OCI-LY3 (cell line): ENCODE data around the gene DYRK3.

Experiments used
- EZH2phosphoT487 ChIP-seq: fragments of 200-600 bp; shearing (Covaris generic); IDR thresholded peaks from 2 replicates; pipeline ENCODE4 v1.6.1; 2018; ENCODE audit warnings: antibody characterized with exemption, mixed run types, low read depth
- TF ChIP-seq, protein P1 (sequence below): fragments of 200-600, 300-600 bp; sonication (generic); IDR thresholded peaks from 2 replicates; pipeline ENCODE4 v1.5.1; 2014; ENCODE audit warnings: antibody characterized with exemption, low read length, low read depth

GRCh38 chr1:206651958-206652890 is 16.9 kb downstream of the DYRK3 start:
- TF ChIP-seq, protein P1, sequence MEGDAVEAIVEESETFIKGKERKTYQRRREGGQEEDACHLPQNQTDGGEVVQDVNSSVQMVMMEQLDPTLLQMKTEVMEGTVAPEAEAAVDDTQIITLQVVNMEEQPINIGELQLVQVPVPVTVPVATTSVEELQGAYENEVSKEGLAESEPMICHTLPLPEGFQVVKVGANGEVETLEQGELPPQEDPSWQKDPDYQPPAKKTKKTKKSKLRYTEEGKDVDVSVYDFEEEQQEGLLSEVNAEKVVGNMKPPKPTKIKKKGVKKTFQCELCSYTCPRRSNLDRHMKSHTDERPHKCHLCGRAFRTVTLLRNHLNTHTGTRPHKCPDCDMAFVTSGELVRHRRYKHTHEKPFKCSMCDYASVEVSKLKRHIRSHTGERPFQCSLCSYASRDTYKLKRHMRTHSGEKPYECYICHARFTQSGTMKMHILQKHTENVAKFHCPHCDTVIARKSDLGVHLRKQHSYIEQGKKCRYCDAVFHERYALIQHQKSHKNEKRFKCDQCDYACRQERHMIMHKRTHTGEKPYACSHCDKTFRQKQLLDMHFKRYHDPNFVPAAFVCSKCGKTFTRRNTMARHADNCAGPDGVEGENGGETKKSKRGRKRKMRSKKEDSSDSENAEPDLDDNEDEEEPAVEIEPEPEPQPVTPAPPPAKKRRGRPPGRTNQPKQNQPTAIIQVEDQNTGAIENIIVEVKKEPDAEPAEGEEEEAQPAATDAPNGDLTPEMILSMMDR, result no peak
- TF ChIP-seq EZH2phosphoT487, result no peak
